Mesenchymal stem cell (in vitro differentiated cells and primary cell): ENCODE data around the gene FASLG.
A peak's percentile ranks its signal among the peaks of the same experiment; 100 is the strongest.

Experiments used
- DNase-seq: peaks from one replicate; pipeline ENCODE4 v3.0.0-alpha.2; 2013
- H2AFZ ChIP-seq: one replicate; pipeline ENCODE4 v1.6.1; 2013; ENCODE audit warnings: low read depth, mild to moderate bottlenecking, control low read depth, inconsistent platforms, low read length, moderate library complexity
- H2AK5ac ChIP-seq: 2 replicates; pipeline ENCODE4 v1.6.1; 2013; ENCODE audit warnings: low read length, moderate library complexity, mild to moderate bottlenecking, inconsistent platforms; ENCODE audit not compliant: severe bottlenecking
- H2BK120ac ChIP-seq: one replicate; pipeline ENCODE4 v1.6.1; 2013; ENCODE audit warnings: low read depth, mild to moderate bottlenecking, inconsistent platforms, low read length, moderate library complexity
- H2BK12ac ChIP-seq, 2 experiments: one replicate each; pipeline ENCODE4 v1.6.1; 2013; ENCODE audit warnings: inconsistent platforms in 2 of 2, low read length in 2 of 2, mild to moderate bottlenecking in 2 of 2, moderate library complexity in 2 of 2, control low read depth in 1 of 2
- H2BK15ac ChIP-seq: one replicate; pipeline ENCODE4 v1.6.1; 2013; ENCODE audit warnings: mild to moderate bottlenecking, low read depth, inconsistent platforms; ENCODE audit not compliant: poor library complexity, severe bottlenecking
- H2BK5ac ChIP-seq: 2 replicates; pipeline ENCODE4 v1.6.1; 2013; ENCODE audit warnings: low read depth, mild to moderate bottlenecking, low read length, control low read depth, inconsistent platforms; ENCODE audit not compliant: poor library complexity, severe bottlenecking
- H3K14ac ChIP-seq, 2 experiments: one replicate each; pipeline ENCODE4 v1.6.1; 2013; ENCODE audit warnings: inconsistent platforms in 2 of 2, low read length in 2 of 2, control low read depth in 1 of 2, mild to moderate bottlenecking in 1 of 2, moderate library complexity in 1 of 2
- H3K18ac ChIP-seq, 2 experiments: one replicate each; pipeline ENCODE4 v1.6.1; 2013; ENCODE audit warnings: inconsistent platforms in 2 of 2, low read length in 2 of 2, control low read depth in 1 of 2, low read depth in 1 of 2, mild to moderate bottlenecking in 1 of 2
- H3K23ac ChIP-seq, 2 experiments: one replicate each; pipeline ENCODE4 v1.6.1; 2013; ENCODE audit warnings: inconsistent platforms in 2 of 2, low read length in 2 of 2, mild to moderate bottlenecking in 2 of 2, moderate library complexity in 2 of 2, control low read depth in 1 of 2
- H3K27ac ChIP-seq: 2 replicates; pipeline ENCODE4 v1.5.1; 2013; ENCODE audit warnings: mild to moderate bottlenecking, moderate library complexity, low read length, control low read depth, inconsistent platforms; ENCODE audit not compliant: poor library complexity, severe bottlenecking
- H3K27me3 ChIP-seq, 2 experiments: 2 replicates each; pipeline versions ENCODE4 v1.6.1 to v1.7.0; 2013; ENCODE audit warnings: low read length in 2 of 2, mild to moderate bottlenecking in 2 of 2, moderate library complexity in 2 of 2, control low read depth in 1 of 2, inconsistent platforms in 1 of 2; ENCODE audit not compliant: control insufficient read depth in 1 of 2, insufficient read depth in 1 of 2
- H3K36me3 ChIP-seq, 2 experiments: 2 replicates each; pipeline versions ENCODE4 v1.6.1 to v1.7.0; 2013; ENCODE audit warnings: low read length in 2 of 2, control low read depth in 1 of 2, inconsistent platforms in 1 of 2, low read depth in 1 of 2, mild to moderate bottlenecking in 1 of 2; ENCODE audit not compliant: insufficient read depth in 2 of 2, control insufficient read depth in 1 of 2
- H3K4ac ChIP-seq, 2 experiments: one replicate each; pipeline ENCODE4 v1.6.1; 2013; ENCODE audit warnings: inconsistent platforms in 2 of 2, low read length in 2 of 2, mild to moderate bottlenecking in 2 of 2, moderate library complexity in 2 of 2, control low read depth in 1 of 2, low read depth in 1 of 2
- H3K4me1 ChIP-seq: 2 replicates; pipeline ENCODE4 v1.6.1; 2013; ENCODE audit warnings: low read depth, low read length, control low read depth; ENCODE audit not compliant: control insufficient read depth, insufficient read depth
- H3K4me2 ChIP-seq: 2 replicates; pipeline ENCODE4 v1.6.1; 2013; ENCODE audit warnings: low read length, mild to moderate bottlenecking, inconsistent platforms; ENCODE audit not compliant: poor library complexity, severe bottlenecking
- H3K4me3 ChIP-seq, 2 experiments: 2 replicates each; pipeline versions ENCODE4 v1.5.1 to v1.7.0; 2013; ENCODE audit warnings: low read length in 2 of 2, mild to moderate bottlenecking in 2 of 2, control low read depth in 1 of 2, low read depth in 1 of 2; ENCODE audit not compliant: insufficient read depth in 1 of 2
- H3K79me1 ChIP-seq: replicated peaks from 2 replicates; pipeline ENCODE4 v1.6.1; 2013; ENCODE audit warnings: mild to moderate bottlenecking, control low read depth, low read length, inconsistent platforms; ENCODE audit not compliant: poor library complexity, severe bottlenecking
- H3K9ac ChIP-seq: 2 replicates; pipeline ENCODE4 v1.7.0; 2013; ENCODE audit warnings: mild to moderate bottlenecking, low read length, moderate library complexity
- H3K9me3 ChIP-seq: 2 replicates; pipeline ENCODE4 v1.7.0; 2013; ENCODE audit warnings: mild to moderate bottlenecking, low read length; ENCODE audit not compliant: control insufficient read depth
- H4K8ac ChIP-seq: one replicate; pipeline ENCODE4 v1.6.1; 2013; ENCODE audit warnings: inconsistent platforms, mild to moderate bottlenecking, low read length, moderate library complexity
- H4K91ac ChIP-seq: one replicate; pipeline ENCODE4 v1.6.1; 2013; ENCODE audit warnings: mild to moderate bottlenecking, low read length, inconsistent platforms
- WGBS: methylation state at CpG from one replicate; pipeline ENCODE4 v1.1.7; 2013; ENCODE audit warnings: mixed read lengths; 5-methylcytosine and 5-hydroxymethylcytosine counted together

FASLG gene

GRCh38 chr1:172670791-172671190, 11.9 kb downstream of the FASLG start:
- WGBS: 87% methylated on average over 3 of the region's 4 CpGs
- H3K18ac ChIP-seq: no peak overlapping the region

GRCh38 chr1:172671591-172671990, 12.7 kb downstream of the FASLG start:
- Histone ChIP-seq H3K36me3 (no peaks in the 10 kb centered on the region), H3K18ac (no peak overlapping the region), H2BK120ac (no peak overlapping the region), H3K4me2 (no peak overlapping the region), H2BK15ac (no peak overlapping the region), H2BK12ac (no peak overlapping the region), H3K27ac (no peak overlapping the region), H4K91ac (no peak overlapping the region), H3K4ac (no peak overlapping the region), H3K4me1 (no peaks in the 10 kb centered on the region), H2AFZ (no peak overlapping the region), H2BK5ac (no peak overlapping the region), H3K4me3 (no peak overlapping the region), H2AK5ac (no peak overlapping the region), H3K23ac (no peak overlapping the region), H3K14ac (no peak overlapping the region), H4K8ac (no peak overlapping the region), H3K9me3 (no peaks in the 10 kb centered on the region), H3K79me1 (no peaks in the 10 kb centered on the region), H3K9ac (no peak overlapping the region), H3K27me3 (no peaks in the 10 kb centered on the region)
- peak; percentile 14 for DNase-seq

More at GRCh38 chr1:172670791-172671190, 11.9 kb downstream of the FASLG start:
- no peak overlapping the region for H2AFZ ChIP-seq
- H2AK5ac ChIP-seq: no peak overlapping the region
- no peak overlapping the region for H4K91ac ChIP-seq
- H3K4me3 ChIP-seq: no peak overlapping the region
- H2BK15ac ChIP-seq: no peak overlapping the region
- H2BK5ac ChIP-seq: no peak overlapping the region
- no peak overlapping the region for H3K4ac ChIP-seq
- H2BK12ac ChIP-seq: no peak overlapping the region
- DNase-seq: no peak
- H3K9ac ChIP-seq: no peak overlapping the region
- H3K23ac ChIP-seq: no peak overlapping the region
- no peak overlapping the region for H2BK120ac ChIP-seq
- no peak overlapping the region for H3K14ac ChIP-seq
- H3K79me1 ChIP-seq: no peaks in the 10 kb centered on the region
- H3K9me3 ChIP-seq: no peaks in the 10 kb centered on the region
- no peak overlapping the region for H3K4me2 ChIP-seq
- H3K27me3 ChIP-seq: no peaks in the 10 kb centered on the region
- H3K36me3 ChIP-seq: no peaks in the 10 kb centered on the region
- no peaks in the 10 kb centered on the region for H3K4me1 ChIP-seq
- no peak overlapping the region for H3K27ac ChIP-seq
- no peak overlapping the region for H4K8ac ChIP-seq

- Histone ChIP-seq H3K4me1 (no peaks in the 10 kb centered on the region), H2BK12ac (no peak overlapping the region), H2BK5ac (no peak overlapping the region), H3K4ac (no peak overlapping the region), H3K79me1 (no peaks in the 10 kb centered on the region), H2BK120ac (no peak overlapping the region), H3K4me3 (no peak overlapping the region), H3K23ac (no peak overlapping the region), H3K36me3 (no peaks in the 10 kb centered on the region), H3K27me3 (no peaks in the 10 kb centered on the region), H3K18ac (no peak overlapping the region), H2AFZ (no peak overlapping the region), H4K8ac (no peak overlapping the region), H3K9ac (no peak overlapping the region), H3K14ac (no peak overlapping the region), H4K91ac (no peak overlapping the region), H2AK5ac (no peak overlapping the region), H3K9me3 (no peaks in the 10 kb centered on the region), H3K4me2 (no peak overlapping the region), H2BK15ac (no peak overlapping the region), H3K27ac (no peak overlapping the region)
- DNase-seq: no peak
- WGBS: 93% methylated on average over 2 of the region's 2 CpGs
These were observed 13.8 kb downstream of the FASLG start for GRCh38 chr1:172672720-172673119.

GRCh38 chr1:172673761-172674160, 14.9 kb downstream of the FASLG start:
- no peak overlapping the region for H3K4me2 ChIP-seq
- no peak overlapping the region for H3K4ac ChIP-seq
- H4K8ac ChIP-seq: no peak overlapping the region
- H2BK5ac ChIP-seq: no peak overlapping the region
- H3K4me3 ChIP-seq: no peak overlapping the region
- no peak overlapping the region for H3K18ac ChIP-seq
- H2BK120ac ChIP-seq: no peak overlapping the region
- DNase-seq: no peak
- H4K91ac ChIP-seq: no peak overlapping the region
- no peak overlapping the region for H3K23ac ChIP-seq
- WGBS: 100% methylated on average over 1 of the region's 2 CpGs
- H2BK15ac ChIP-seq: no peak overlapping the region
- no peaks in the 10 kb centered on the region for H3K9me3 ChIP-seq
- H2AFZ ChIP-seq: no peak overlapping the region
- H3K4me1 ChIP-seq: no peaks in the 10 kb centered on the region
- H3K27ac ChIP-seq: no peak overlapping the region
- no peak overlapping the region for H2AK5ac ChIP-seq
- no peak overlapping the region for H3K9ac ChIP-seq
- no peaks in the 10 kb centered on the region for H3K36me3 ChIP-seq
- no peaks in the 10 kb centered on the region for H3K27me3 ChIP-seq
- no peaks in the 10 kb centered on the region for H3K79me1 ChIP-seq
- H2BK12ac ChIP-seq: no peak overlapping the region
- no peak overlapping the region for H3K14ac ChIP-seq
